Neural cell (in vitro differentiated cells): Measurements from ENCODE around the gene RAD9B.

Experiments used
- EP300 ChIP-seq: fragments of 450-650 bp; conservative IDR thresholded peaks from 2 replicates; pipeline ENCODE4 v1.6.1; 2014; ENCODE audit warnings: antibody characterized with exemption, mild to moderate bottlenecking, moderate library complexity; ENCODE audit not compliant: poor library complexity, severe bottlenecking
- TAF1 ChIP-seq: IDR thresholded peaks from 2 replicates; pipeline ENCODE4 v1.6.1; 2012; ENCODE audit warnings: low read depth

DNA sequence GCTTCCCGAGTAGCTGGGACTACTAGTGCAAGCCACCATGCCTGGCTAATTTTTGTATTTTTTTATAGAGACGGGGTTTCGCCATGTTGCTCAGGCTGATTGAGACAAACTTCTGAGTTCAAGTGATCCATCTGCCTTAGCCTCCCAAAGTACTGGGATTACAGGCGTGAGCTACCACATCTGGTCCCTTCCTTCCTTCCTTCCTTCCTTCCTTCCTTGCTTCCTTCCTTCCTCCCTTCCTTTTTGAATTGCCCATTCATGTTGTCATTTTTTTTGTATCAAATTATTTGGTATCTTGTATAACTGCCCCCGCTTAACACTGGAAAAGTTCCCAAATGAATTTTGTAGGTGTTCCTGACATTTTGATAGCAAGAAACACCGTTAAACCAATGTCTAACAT, 11.7 kb downstream of the RAD9B start:
- no peak for TF ChIP-seq EP300
- TF ChIP-seq TAF1, result no peak
